SJSA1 (cell line): Measurements from ENCODE around the gene PIP4K2B. TPM values are rescaled to one million over a fixed set of nuclear protein-coding genes. Genes with fewer than 3 reads are reported as not detected.
A peak's percentile ranks its signal among the peaks of the same experiment; 100 is the strongest.
"Not testable (repeated sequence)": the region's sequence is repeated elsewhere in the genome, so short reads cannot be mapped to it uniquely, and the experiment has no call there.

Source experiments
- DNase-seq, 2 experiments: peaks; one replicate each; pipeline ENCODE4 v3.0.0-alpha.2; 2015 to 2020; ENCODE audit warnings: low spot score in 2 of 2, low read depth in 1 of 2
- H3K27ac ChIP-seq: fragments of 250-450 bp; sonication (Bioruptor Pico); 2 replicates; pipeline ENCODE4 v1.5.1; 2020; ENCODE audit warnings: mild to moderate bottlenecking, moderate library complexity
- H3K27me3 ChIP-seq: fragments of 250-450 bp; sonication (Bioruptor Pico); replicated peaks from 2 replicates; pipeline ENCODE4 v1.5.1; 2020; ENCODE audit warnings: mild to moderate bottlenecking, moderate library complexity
- H3K36me3 ChIP-seq: fragments of 250-450 bp; sonication (Bioruptor Pico); 2 replicates; pipeline ENCODE4 v1.5.1; 2020; ENCODE audit warnings: mild to moderate bottlenecking
- H3K4me1 ChIP-seq: fragments of 250-450 bp; sonication (Bioruptor Pico); replicated peaks from 2 replicates; pipeline ENCODE4 v1.6.1; 2021; ENCODE audit warnings: mild to moderate bottlenecking
- H3K4me3 ChIP-seq: fragments of 250-450 bp; sonication (Bioruptor Pico); 2 replicates; pipeline ENCODE4 v1.5.1; 2020; ENCODE audit warnings: mild to moderate bottlenecking
- H3K9me3 ChIP-seq: fragments of 250-450 bp; sonication (Bioruptor Pico); replicated peaks from 2 replicates; pipeline ENCODE4 v1.5.1; 2020; ENCODE audit warnings: mild to moderate bottlenecking
- total RNA-seq: library from RNA; depleted of rRNA; stranded (reverse); fragments of >200 nt; shearing (Covaris generic); gene quantifications from 2 replicates; pipeline ENCODE4 v1.2.3, GENCODE V29; 2014

PIP4K2B gene
- total RNA-seq, 1 experiment from 2014 or later, result 47.9 TPM

DNA sequence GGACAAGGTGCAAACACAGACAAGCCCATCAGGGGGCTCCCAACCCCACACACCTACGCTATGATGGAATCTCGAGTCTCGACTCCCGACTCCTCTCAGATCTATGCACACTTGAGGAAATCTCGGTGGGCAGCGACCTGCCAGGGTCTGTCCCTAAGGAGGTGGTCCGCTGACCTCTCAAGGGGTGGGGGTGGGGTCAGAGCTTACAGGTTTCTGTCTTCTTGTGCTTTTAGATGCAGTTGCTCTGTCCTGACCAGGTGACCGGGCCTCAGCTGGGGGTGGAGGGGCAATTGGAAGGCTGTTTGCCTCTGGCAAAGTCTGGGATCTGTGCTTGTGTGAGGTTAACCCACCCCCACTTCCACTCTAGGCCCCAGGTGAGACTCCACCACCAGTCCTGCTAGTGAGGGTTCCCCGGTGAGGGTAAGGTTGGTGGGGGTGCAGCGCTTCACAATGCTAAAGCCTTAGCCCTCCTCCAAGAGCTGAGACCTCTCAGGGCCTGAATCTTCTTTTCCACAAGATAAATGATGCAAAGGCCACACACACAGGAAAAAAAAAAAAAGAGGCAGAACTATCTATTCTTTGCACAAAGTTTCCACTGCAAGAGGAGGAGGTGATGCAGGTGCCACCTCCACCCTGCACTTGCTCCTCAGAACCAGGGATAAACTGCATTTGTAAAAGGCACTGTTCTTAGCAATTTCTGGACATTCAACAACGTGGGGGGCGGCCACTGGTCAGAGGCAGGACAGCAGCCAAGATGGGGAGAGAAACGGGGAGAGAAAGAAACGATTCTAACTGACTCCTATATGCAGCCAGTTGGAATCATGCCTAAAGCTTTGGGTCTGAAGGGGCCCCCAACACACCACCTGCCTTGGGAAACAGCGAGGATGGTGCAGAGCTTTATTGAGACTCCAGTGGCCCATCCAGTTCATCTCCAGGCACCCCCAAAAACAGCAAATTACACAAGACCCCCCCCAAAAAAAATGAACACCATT, 65.1 kb downstream of the PIP4K2B start:
- Histone ChIP-seq H3K27me3 (no peaks in the 10 kb centered on the region), H3K36me3 (peaks cover 82% of the 10 kb centered on the region), H3K27ac (no peak overlapping the region), H3K4me1 (peaks cover 28% of the 10 kb centered on the region), H3K4me3 (no peak overlapping the region), H3K9me3 (no peaks in the 10 kb centered on the region)
- no peak for DNase-seq

DNA sequence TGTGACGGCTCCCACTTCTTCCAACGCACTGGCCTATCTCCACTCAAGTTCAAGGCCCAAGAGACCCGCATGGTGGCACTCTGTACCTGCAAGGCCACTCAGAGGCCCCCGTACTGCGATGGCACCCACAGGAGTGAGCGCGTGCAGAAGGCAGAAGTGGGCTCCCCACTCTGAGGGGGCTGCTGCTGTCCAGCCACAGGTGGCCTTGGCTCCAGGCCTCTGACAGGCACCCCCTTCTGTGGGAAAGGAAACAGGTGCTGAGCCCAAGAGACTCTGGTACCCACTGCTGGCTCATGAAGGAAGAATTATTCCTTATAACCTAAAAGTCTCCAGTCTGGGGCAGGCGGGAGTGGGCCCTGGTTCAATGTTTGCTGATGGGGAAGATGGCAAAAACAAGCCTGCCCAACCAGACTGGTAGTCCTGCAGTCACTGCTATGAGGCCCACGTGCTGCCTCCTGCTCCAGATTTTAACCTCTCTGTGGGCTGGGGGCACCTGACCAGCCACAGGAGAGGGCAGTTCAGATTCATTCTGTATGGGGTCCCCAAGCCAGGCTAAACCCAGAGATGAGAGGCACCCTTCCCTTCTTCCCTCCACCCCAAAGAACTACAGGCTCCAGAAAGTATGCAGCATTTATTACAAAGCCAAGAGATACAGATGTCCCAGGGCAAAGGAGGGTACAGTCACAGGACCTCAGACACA, 65.9 kb downstream of the PIP4K2B start:
- Histone ChIP-seq H3K4me1 (peaks cover 30% of the 10 kb centered on the region), H3K9me3 (no peaks in the 10 kb centered on the region), H3K27me3 (no peaks in the 10 kb centered on the region)

DNA sequence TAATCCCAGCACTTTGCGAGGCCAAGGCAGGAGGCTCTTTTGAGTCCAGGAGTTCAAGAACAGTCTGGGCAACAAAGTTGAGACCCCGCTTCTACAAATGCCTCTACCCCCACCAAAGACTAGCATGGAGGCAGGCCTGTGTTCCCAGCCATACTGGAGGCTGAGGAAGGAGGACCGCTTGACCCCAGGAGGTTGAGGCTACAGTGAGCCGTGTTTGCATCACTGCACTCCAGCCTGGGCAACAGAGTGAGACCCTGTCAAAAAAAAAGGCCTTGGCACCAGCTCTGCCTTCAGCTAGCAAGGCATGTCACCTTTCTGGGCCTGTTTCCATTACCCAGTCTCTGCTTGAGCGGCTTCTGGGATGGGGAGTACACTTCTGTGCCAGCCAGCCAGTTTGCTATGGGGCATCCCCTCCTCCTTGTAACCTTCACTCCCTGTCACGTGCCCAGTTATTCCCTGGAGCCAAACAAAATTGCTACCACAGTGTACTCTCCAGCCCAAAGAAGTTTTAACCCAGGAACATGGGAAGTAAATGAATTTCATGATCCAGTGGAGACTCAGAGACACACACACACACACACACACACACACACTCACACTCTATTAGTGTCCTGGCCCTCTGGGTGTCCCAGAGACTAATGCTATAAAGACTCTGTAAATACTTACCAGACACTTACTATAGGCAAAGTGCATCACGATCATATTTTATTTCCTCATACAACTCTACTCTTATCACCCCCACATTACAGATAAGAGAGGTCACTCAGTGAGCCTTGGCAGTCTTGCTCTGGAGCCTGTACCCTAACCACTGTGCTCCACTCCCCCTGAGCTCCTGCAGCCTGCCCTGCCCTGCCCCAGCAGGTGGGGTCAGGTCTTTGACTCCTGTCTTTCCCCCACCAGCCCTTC, 66.7 kb downstream of the PIP4K2B start:
- Histone ChIP-seq H3K9me3 (no peaks in the 10 kb centered on the region), H3K4me1 (peaks cover 30% of the 10 kb centered on the region), H3K4me3 (no peak overlapping the region), H3K27ac (no peak overlapping the region), H3K27me3 (no peaks in the 10 kb centered on the region), H3K36me3 (peaks cover 66% of the 10 kb centered on the region)
- DNase-seq, result no peak

More for the DNA sequence above, 65.9 kb downstream of the PIP4K2B start:
- Histone ChIP-seq H3K36me3 (peaks cover 73% of the 10 kb centered on the region), H3K4me3 (no peak overlapping the region), H3K27ac (no peak overlapping the region)
- DNase-seq, result no peak

DNA sequence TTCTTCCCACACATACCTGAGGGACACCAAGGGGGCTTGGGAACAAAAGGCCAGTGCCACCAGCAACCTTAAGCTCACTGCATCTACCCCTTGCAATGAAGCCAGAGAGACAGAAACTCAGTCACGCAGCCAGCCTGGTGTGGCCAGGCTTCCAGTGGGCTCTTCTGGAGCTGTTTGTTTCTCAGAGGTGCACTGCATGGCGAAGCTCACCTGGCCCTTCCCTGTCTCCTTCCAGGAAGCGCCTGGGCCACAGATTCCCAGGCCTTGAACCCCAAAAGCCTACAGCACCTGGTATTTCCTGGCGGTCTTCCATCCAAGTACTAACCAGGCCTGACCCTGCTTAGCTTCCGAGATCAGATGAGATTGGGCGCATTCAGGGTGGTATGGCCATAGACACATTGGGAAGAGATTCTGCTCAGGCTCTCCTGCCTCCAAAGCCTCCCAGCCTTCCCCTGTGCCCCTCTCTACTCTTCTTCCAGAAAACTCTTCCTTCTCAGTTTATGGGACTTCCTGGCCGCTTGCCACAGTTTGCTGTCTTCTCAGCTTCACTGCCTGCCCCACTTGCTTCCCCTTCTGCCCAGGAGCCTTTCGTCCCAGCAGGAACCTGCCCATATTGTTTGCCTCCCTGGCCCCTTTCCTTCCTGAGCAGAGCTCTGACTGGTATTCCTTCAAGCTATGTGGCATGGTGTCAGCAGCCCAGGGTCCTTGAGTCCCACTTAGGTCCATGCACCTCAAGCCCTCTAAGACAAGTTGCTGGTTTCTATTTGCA, 67.6 kb downstream of the PIP4K2B start:
- no peak overlapping the region; the same call in 1 of the 2 replicates for H3K4me3 ChIP-seq
- H3K4me1 ChIP-seq, result peaks cover 30% of the 10 kb centered on the region
- H3K36me3 ChIP-seq, result peaks cover 58% of the 10 kb centered on the region
- no peak overlapping the region for H3K27ac ChIP-seq
- no peaks in the 10 kb centered on the region for H3K9me3 ChIP-seq
- H3K27me3 ChIP-seq, result no peaks in the 10 kb centered on the region
- no peak for DNase-seq

DNA sequence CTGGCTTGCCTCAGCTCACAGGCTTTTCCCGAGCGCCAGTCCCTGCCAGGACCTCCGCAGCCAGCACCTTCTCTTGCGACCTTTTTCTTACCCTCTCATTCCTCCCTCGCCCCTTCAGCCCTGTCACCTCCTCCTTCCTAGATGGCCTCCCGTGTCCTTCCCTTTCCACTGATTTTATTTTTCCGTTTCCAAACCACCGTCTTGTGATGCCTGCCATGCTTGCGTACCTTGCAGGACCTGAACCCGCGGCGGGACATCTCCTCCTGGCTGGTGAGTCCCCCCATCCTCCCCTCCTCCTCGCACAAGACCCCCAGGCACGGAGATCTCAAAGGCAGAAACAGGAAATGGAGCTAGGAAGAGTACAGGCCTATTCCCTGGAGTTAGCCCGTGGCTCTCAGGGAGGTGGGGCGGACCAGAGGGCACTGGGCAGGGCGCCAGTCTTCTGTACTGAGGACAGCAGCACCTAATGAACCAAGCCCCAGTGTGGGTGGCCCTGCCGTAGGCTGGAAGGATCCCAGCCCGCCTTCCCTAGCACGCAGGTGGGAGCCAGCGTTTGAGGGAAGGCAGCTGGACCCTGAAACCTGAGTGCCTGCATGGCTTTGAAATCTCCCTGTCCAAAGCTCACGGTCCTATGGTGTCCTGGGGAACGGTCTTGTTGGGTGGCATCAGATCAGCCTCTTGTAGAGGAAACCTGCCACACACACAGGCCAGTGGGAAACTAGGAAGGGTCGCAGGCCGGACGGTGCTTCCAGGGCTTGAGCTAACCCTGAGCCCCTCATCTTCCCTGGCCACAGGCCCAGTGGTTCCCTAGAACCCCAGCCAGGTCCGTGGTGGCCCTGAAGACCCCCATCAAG, 68.6 kb downstream of the PIP4K2B start:
- H3K4me3 ChIP-seq, result peak overlapping the region; percentile 59
- peak; percentile 77 to 86 for DNase-seq
- H3K27me3 ChIP-seq, result no peaks in the 10 kb centered on the region
- H3K9me3 ChIP-seq, result no peaks in the 10 kb centered on the region
- peaks cover 30% of the 10 kb centered on the region for H3K4me1 ChIP-seq
- H3K27ac ChIP-seq, result peak overlapping the region; percentile 59
- peaks cover 48% of the 10 kb centered on the region for H3K36me3 ChIP-seq

DNA sequence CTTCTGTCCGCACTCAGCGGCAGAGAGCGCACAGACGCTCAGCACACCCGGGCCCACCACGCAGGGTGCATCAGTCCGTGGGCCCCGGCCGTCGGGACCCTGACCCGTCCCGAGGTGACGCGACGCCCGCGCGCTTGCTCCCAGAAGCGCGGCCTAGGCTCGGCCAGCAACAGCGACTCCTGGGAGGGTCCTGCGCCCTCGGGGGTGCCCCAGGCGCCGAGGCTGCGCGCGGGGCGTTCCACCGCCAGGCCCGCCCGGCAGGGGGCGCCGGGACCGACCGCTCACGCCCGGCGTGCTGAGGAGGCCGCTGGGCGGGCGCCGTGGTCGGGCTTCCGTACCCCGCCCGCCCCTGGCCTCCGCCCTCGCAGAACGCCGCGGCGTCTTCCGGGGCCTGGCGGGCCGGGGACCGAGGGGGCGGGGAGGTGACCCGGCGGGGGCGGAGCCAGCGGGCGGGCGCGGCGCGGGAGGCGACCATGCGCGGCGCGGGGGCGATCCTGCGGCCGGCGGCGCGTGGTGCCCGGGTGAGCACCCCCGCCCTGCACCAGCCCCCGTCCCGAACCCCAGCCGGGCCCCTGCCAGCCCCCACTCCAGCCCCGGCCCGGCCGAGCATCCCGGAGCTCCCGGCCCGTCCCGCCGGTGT, 69.3 kb downstream of the PIP4K2B start, which contains the start of gene CISD3:
CISD3 (plus strand) TSS at position 456 of the 640 bp plus-strand sequence; CDS start at position 474, 18 bp downstream.
- H3K9me3 ChIP-seq, result no peaks in the 10 kb centered on the region
- H3K27me3 ChIP-seq, result no peaks in the 10 kb centered on the region
- peaks cover 41% of the 10 kb centered on the region for H3K36me3 ChIP-seq
- peaks cover 25% of the 10 kb centered on the region for H3K4me1 ChIP-seq
- DNase-seq, result peak; percentile 77 to 83
- peak within 1 kb of the TSS; percentile 59 for H3K27ac ChIP-seq
- peak within 1 kb of the TSS; percentile 59 for H3K4me3 ChIP-seq

DNA sequence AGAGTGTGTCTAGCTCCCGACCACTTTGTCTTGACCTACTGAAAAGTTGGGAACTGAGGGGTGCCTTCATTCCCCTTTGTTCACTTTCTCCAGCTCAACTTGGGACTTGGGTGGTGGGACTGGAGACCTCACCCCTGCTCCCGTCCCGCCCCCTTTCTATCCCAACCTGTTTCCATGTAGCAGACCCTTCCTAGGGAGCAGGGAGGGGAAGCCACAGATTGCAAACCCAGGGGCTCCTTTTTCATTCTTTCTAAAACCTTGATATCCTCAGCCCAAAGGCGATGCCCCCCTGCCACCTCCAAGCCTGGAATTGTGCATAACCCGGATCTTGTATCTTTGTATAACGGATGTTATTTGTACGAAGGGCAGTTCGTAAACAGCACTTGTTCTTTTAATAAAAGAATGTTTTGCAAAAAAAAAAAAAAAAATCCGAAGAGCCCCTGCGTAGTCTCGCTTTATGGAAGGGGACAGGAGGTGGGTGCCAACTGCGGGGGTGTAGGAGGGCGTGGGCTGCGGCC, 69.9 kb downstream of the PIP4K2B start:
- Histone ChIP-seq H3K36me3 (peaks cover 38% of the 10 kb centered on the region), H3K4me3 (peak overlapping the region; percentile 59), H3K27ac (no peak overlapping the region), H3K27me3 (no peaks in the 10 kb centered on the region), H3K9me3 (no peaks in the 10 kb centered on the region), H3K4me1 (peaks cover 25% of the 10 kb centered on the region)
- DNase-seq, result no peak

DNA sequence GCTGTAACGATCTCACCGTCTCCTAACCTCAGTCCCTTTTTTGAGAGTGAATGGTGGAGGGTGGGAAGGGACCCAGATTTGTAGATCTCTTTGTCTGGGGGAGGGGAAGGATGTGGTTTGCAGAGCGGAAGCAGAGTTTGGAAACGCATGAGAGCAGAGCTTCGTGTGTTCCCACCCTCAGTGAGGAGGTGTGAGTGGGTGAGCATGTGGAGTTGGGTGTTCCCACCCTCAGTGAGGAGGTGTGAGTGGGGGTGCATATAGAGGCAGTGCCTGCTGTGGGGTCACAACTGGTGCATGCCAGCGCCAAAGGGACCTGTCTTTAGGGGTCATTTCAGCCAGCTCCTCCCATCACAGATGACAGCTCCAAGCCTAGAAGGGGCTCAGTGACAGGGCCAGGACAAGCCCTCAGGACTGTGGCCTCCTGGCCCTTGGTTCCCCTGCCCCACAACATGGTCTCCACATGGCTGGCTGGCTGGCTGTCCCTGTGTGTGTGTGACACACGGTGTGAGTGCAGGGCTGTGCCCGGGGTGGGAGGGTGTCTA, 71.0 kb downstream of the PIP4K2B start:
- no peaks in the 10 kb centered on the region for H3K9me3 ChIP-seq
- H3K27ac ChIP-seq, result no peak overlapping the region
- H3K4me3 ChIP-seq, result no peak overlapping the region
- H3K36me3 ChIP-seq, result peaks cover 27% of the 10 kb centered on the region
- DNase-seq, result no peak
- H3K27me3 ChIP-seq, result no peaks in the 10 kb centered on the region
- peaks cover 25% of the 10 kb centered on the region for H3K4me1 ChIP-seq

DNA sequence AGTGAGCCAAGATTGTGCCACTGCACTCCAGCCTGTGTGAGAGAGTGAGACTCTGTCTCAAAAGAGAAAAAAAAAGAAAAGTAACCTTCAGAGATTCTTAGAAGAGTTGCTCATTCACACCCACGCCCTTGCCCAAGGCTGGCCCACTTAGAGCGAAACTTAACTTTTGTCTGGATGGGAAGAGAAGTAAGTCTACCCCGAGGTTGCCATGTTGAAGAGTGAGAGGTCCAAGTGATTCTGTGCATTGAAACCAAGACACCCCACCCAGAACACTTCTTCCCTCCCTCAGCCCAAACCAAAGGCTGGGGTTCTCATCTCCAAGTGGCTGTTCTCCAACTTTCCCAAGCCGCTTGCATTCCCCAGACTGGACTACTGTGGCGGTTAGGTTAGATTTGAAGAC, 71.6 kb downstream of the PIP4K2B start:
- no peak for DNase-seq
- no peaks in the 10 kb centered on the region for H3K9me3 ChIP-seq
- H3K36me3 ChIP-seq, result peaks cover 21% of the 10 kb centered on the region
- H3K27ac ChIP-seq, result no peak overlapping the region
- H3K4me1 ChIP-seq, result peaks cover 25% of the 10 kb centered on the region
- no peak overlapping the region for H3K4me3 ChIP-seq
- no peaks in the 10 kb centered on the region for H3K27me3 ChIP-seq

DNA sequence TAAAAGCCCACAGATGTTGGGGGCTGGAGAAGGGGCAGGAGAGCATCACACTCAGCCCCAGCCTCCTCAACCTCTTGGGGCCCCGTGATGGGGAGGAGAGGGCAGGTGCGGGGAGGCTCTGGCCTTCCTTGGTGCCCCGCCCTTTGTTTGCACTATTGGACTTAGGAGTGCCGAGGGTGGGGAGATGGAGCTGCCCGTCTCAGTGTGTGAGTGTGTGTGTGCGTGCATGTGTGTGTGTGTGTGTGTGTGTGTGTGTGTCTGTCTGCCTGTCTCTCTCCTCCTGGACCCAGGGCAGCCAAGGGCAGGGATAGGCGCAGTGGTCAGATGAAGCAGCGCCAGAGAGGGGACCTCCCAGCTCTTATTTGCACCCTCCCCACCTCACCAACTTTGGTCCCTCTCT, 73.2 kb downstream of the PIP4K2B start:
- not testable (repeated sequence) for H3K27me3 ChIP-seq, DNase-seq, H3K36me3 ChIP-seq, H3K27ac ChIP-seq, H3K9me3 ChIP-seq, H3K4me3 ChIP-seq
- H3K4me1 ChIP-seq, result peaks cover 16% of the 10 kb centered on the region

DNA sequence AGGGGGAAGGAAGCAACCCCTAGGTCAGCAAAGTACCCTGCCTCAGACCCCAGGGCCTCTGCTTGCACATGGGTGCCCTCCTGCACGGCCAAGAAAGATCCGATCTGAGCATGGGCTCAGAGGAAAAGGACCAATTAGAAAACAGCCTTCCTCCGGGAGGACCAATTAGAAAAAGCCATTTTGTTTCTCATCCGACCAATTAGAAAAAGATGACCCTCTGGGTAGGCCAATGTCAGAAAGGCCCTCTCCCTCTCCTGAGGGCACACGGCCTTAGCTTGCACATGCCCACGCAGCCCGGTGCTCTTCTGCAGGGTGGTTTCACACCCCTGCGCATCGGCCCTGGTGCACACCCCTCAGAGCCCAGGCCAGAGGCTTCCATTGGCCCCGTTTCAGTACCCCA, 74.3 kb downstream of the PIP4K2B start:
- H3K27me3 ChIP-seq, result no peaks in the 10 kb centered on the region
- peaks cover 16% of the 10 kb centered on the region for H3K36me3 ChIP-seq
- DNase-seq, result no peak
- no peak overlapping the region for H3K27ac ChIP-seq
- no peak overlapping the region for H3K4me3 ChIP-seq
- H3K4me1 ChIP-seq, result peaks cover 7% of the 10 kb centered on the region; the same call in 1 of the 2 replicates
- H3K9me3 ChIP-seq, result no peaks in the 10 kb centered on the region
